Esophagus squamous epithelium (tissue), 4 donors: ENCODE results near the gene CNTN4.

Experiments used
- CTCF ChIP-seq, 6 experiments: fragments of 450-650 bp in 4 of 6; fragments of 200-600 bp in 2 of 6; sonication (generic) in 2 of 6; IDR thresholded peaks; one replicate each; pipeline ENCODE4 v1.5.1; 2016 to 2019; ENCODE audit warnings: antibody characterized with exemption in 6 of 6, mild to moderate bottlenecking in 4 of 6, moderate library complexity in 4 of 6
- POLR2A ChIP-seq, 4 donors: fragments of 450-650 bp; IDR thresholded peaks; one replicate each; pipeline ENCODE4 v1.6.1; 2017; ENCODE audit warnings: antibody characterized with exemption in 4 of 4, mild to moderate bottlenecking in 4 of 4, moderate library complexity in 3 of 4

DNA sequence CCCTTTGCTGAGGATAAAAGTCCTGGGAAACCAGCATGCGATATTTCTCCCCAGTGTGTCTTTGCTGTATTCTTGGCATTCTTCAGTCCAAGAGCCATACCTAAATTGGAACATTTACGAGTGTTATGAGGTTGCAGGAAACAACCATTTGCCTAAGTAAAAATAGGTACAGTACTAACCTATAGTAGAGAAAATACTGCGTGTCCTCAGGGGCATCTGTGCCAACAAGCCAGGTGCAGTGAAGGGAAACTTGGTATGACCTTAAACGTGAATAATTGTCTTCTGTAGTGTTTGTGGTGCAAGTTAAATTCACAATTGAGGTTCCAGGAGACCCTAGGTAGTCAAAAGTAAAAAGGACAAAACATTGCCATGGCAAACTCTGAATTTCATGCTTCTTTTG lies 999.3 kb downstream of the CNTN4 start:
- no peak for TF ChIP-seq CTCF (IDR thresholded peaks at IDR 0.05)
- TF ChIP-seq POLR2A (IDR thresholded peaks at IDR 0.05): no peak
